ENCODE data around the gene JAM3. TPM values are rescaled to one million over a fixed set of nuclear protein-coding genes. Genes with fewer than 3 reads are reported as not detected.
"Not testable (repeated sequence)": the region's sequence is repeated elsewhere in the genome, so short reads cannot be mapped to it uniquely, and the experiment has no call there.

JAM3 gene
- total RNA-seq, 1 donor from 2014 or later = 116 TPM

DNA sequence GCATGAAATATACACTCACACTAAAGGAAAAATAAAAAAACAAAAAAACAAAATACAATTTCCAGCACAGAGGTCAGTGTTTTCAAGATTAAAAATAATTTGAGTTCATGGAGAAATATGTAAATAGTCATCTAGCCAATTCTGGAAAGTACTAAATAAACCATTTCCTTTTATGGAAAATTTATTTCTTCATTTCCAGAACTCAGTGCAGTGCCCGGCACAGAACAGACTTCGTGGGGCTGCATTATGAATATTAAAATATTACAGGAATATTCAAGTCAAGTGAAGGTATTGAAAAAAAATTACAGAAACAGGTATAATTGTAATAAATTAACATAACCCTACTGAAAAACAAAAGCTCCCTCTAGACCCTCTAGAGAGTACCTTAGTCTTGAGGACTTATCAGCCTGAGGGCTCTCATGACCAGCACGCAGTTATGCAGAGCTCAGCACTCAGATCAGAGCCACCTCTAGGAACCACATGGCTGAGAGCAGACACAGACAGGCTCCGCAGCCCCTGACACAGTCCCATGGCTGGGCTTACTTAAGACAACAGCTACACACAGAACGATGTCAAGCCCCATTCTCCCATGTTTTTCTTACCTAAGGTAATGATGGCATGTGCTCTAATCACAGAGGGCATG is 109.3 kb downstream of the JAM3 start:
- DNase-seq (ENCODE audit: low read depth, low spot score) = no peak

DNA sequence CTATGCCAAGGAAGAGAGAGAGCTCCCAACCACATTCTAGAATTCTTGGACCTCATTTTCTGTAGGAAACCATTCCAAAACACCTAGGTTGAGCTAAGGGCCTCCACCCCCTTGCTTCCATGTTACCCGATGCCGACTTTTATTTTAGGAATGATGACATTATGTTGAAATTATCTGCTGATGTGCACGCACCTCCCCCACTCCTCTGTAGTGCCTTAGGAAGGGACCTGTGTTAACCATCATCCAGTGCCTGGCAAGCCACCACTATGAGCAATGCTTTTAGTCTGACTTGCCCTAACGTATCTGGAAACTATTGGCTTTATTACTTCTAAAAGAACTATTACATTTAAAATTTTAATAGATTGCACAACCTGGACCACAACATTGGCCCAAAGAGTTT is 112.8 kb downstream of the JAM3 start:
- no peak for DNase-seq (ENCODE audit: low read depth, low spot score)

DNA sequence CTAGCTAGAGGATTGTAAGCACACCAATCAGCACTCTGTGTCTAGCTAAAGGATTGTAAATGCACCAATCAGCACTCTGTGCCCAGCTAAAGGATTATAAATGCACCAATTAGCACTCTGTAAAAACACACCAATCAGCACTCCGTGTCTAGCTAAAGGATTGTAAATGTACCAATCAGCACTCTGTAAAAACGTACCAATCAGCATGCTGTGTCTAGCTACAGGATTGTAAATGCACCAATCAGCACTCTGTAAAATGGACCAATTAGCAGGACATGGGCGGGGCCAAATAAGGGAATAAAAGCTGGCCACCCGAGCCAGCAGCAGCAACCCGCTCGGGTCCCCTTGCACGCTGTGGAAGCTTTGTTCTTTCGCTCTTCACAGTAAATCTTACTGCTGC is 119.2 kb downstream of the JAM3 start:
- DNase-seq (ENCODE audit: low read depth, low spot score) = not testable (repeated sequence)

DNA sequence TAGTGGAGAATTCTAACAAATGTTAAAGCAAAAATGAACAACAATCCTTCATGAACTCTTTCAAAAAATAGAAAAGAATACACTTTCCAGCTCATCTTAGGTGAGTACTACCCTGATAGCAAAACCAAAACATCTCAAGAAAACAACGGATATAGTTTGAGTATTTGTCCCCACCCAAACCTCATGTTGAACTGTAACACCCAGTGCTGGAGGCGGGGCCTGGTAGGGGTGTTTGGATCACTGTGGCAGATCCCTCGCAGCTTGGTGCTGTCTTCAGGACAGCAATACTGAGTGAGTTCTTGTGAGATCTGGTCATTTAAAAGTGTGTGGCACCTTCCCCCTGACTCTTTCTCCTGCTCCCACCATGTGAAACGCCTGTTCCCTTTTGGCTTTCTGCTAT is 127.9 kb downstream of the JAM3 start:
- no peak for DNase-seq (ENCODE audit: low read depth, low spot score)

DNA sequence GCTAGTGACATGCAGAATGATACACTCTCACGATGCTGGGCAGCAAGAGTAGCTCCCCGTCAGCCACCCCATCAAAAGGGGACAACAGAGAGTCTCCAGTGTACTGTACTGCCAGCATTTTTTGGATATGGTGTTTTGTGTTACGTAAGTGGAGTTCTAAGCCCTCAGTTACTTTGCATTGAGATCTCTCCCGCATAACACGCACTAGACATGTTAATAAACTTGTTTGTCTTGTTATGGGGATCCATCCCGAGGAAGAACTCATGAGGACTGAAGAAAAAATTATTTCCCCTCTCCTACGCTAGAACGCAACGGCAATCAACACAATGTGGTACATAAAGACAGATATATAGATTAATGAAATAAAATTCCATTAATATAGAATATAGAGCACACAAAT is 130.7 kb downstream of the JAM3 start:
- DNase-seq (ENCODE audit: low read depth, low spot score) = no peak

DNA sequence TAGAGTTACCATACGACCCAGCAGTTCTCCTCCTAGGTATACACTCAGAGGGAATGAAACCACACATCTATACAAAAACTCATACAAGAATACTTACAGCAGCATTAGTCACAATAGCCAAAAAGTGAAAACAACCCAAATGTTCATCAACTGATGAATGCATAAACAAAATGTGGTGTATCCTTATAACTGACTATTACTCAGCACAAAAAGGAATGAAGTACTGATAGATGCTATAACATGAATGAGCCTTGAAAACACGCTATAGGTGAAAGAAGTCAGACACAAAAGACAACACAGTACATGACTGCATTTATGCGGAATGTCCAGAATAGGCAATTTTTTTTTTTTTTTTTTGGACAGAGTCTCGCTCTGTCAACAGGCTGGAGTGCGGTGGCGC is 131.8 kb downstream of the JAM3 start:
- DNase-seq (ENCODE audit: low read depth, low spot score) = no peak

Other genes starting within 250 kb of the JAM3 start
- not detected in 2 replicates for gene SPATA19, start 223.6 kb upstream of the JAM3 start, total RNA-seq
- under 0.01 and 0.07 TPM in 2 replicates for gene IGSF9B, start 112.1 kb upstream of the JAM3 start, total RNA-seq
- gene NCAPD3, start 154.9 kb downstream of the JAM3 start, total RNA-seq = 20.6 and 29.9 TPM in 2 replicates
- 28.9 and 39.3 TPM in 2 replicates for gene VPS26B, start 155.6 kb downstream of the JAM3 start, total RNA-seq
- gene THYN1, start 184.3 kb downstream of the JAM3 start, total RNA-seq = 76.8 and 82.0 TPM in 2 replicates
- 21.3 and 25.1 TPM in 2 replicates for gene ACAD8, start 184.5 kb downstream of the JAM3 start, total RNA-seq
- not detected in 2 replicates for gene GLB1L3, start 207.3 kb downstream of the JAM3 start, total RNA-seq